IPS DF 4.7 (cell line): Measurements from ENCODE around the gene DAPK1.

ENCODE experiments used
- DNase-seq: peaks from one replicate; pipeline ENCODE4 v3.0.0-alpha.2; 2013; ENCODE audit warnings: low spot score; ENCODE audit errors: extremely low read depth

DAPK1 gene

GRCh38 chr9:87497604-87498045 lies at the start of gene DAPK1:
Gene DAPK1 (plus strand): TSS chr9:87497867. CDS start chr9:87499078, 1,211 bp downstream.
- DNase-seq, result no peak

GRCh38 chr9:87451149-87451548 lies 46.5 kb upstream of the DAPK1 start:
- no peak for DNase-seq

GRCh38 chr9:87455407-87455806 lies 42.3 kb upstream of the DAPK1 start:
- no peak for DNase-seq

GRCh38 chr9:87461256-87461655 lies 36.4 kb upstream of the DAPK1 start:
- DNase-seq, result no peak

GRCh38 chr9:87464110-87464991 lies 33.3 kb upstream of the DAPK1 start:
- no peak for DNase-seq

GRCh38 chr9:87464992-87465378 lies 32.7 kb upstream of the DAPK1 start:
- no peak for DNase-seq

- no peak for DNase-seq
Observed at GRCh38 chr9:87465816-87466215, 31.9 kb upstream of the DAPK1 start.

GRCh38 chr9:87467187-87467586 lies 30.5 kb upstream of the DAPK1 start:
- DNase-seq, result no peak

GRCh38 chr9:87469793-87470465 lies 27.7 kb upstream of the DAPK1 start:
- DNase-seq, result no peak

GRCh38 chr9:87471746-87472145 lies 25.9 kb upstream of the DAPK1 start:
- DNase-seq, result no peak

GRCh38 chr9:87475463-87475862 lies 22.2 kb upstream of the DAPK1 start:
- no peak for DNase-seq

GRCh38 chr9:87478226-87478992 lies 19.3 kb upstream of the DAPK1 start:
- DNase-seq, result no peak

GRCh38 chr9:87479801-87480201 lies 17.9 kb upstream of the DAPK1 start:
- DNase-seq, result no peak

GRCh38 chr9:87481890-87482855 lies 15.5 kb upstream of the DAPK1 start:
- no peak for DNase-seq

GRCh38 chr9:87490225-87490624 lies 7.4 kb upstream of the DAPK1 start:
- no peak for DNase-seq

- no peak for DNase-seq
Observed at GRCh38 chr9:87490907-87491306, 6.8 kb upstream of the DAPK1 start.

- DNase-seq, result no peak
Observed at GRCh38 chr9:87491523-87491922, 6.1 kb upstream of the DAPK1 start.

GRCh38 chr9:87492642-87493041 lies 5.0 kb upstream of the DAPK1 start:
- DNase-seq, result no peak

- DNase-seq, result no peak
Observed at GRCh38 chr9:87494970-87495471, 2.6 kb upstream of the DAPK1 start.

GRCh38 chr9:87497080-87497603 lies 525 bp upstream of the DAPK1 start:
- DNase-seq, result no peak
